HG02623 (cell line): ENCODE results near the gene PPP1R2C.

Experiments
- ATAC-seq: cut with Tn5 transposase; IDR thresholded peaks from one replicate; pipeline ENCODE4 v1.9.1; 2021; ENCODE audit warnings: moderate library complexity; ENCODE audit not compliant: unreplicated experiment

The PPP1R2C gene

DNA sequence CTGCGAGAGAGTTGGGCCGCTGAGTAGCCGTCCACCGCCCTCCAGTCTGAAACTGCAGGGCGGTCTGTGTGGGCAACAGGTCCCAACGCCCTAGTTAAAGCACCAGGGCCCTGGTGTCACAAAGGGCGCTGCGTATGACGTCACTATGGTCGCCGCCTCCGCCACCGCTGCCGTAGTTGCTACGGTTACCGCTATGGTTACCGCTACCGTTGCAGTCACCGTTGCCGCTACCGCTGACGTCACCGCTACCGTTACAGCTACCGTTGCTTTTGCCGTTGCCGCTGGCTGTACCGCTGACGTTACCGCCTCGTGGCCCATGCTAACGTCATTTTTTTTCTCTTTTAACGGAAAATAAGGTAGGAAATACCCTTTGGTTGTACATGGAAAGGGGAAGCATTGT, at the start of gene PPP1R2C:
Gene PPP1R2C, minus strand, starts transcription at position 68 of the 400 bp plus-strand sequence. CDS start 84 bp downstream, outside the sequence.
- no peak for ATAC-seq

DNA sequence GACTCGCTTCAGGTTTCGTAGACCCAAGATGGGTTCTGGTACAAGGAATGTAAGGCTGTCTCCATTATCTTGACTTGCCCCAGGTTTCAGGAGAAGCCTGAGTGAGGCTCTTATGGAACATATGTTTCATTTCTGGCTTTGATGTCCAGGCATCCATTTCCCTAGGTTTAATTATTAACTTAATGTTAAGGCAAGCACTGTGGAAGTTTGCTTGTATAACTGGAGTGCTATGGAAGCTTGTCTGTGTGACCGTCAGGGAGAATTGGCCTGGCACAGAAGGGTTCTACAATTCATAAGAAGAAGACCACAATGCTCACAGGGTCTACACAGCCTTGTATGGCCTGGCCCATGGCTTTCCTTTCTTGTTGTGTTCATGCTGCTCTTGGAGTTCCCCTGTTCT, 47.2 kb upstream of the PPP1R2C start:
- no peak for ATAC-seq

DNA sequence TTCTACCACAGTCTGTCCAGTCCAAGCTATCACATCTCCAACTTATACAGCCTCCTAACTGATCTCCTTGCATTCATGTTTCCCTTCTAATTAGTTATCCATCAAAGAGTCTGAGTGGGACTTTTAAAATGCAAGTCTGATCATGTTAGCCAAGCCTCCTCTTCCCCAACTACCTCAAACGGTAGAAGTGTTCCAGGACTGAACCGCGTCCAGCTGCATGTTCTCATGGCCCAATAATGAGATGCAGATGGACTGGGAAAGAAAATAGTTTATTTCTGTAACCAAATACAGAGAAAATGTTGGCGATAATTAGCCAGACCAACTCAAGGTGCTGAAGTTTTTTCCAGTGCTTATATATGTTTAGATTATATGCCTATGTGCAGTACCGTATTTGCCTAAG, 46.6 kb upstream of the PPP1R2C start:
- ATAC-seq: no peak

DNA sequence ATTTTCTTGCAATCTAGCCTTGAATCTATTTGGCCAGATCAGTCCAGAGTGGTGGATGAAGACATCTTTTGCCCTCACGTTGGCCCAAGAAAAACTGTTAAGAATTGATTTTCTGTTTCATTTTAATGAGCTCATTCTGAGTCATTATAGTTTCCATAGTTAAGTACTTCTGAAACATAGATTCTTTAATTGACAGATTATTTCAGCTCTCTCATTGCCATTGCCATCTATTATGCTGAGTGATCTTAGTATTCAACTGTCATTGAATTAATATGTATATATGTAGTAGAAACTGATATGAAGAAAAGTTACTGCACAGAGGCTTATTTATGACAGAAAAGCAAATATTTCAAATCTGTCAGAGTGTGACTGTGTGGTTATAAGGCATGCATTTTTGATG, 45.5 kb upstream of the PPP1R2C start:
- no peak for ATAC-seq

DNA sequence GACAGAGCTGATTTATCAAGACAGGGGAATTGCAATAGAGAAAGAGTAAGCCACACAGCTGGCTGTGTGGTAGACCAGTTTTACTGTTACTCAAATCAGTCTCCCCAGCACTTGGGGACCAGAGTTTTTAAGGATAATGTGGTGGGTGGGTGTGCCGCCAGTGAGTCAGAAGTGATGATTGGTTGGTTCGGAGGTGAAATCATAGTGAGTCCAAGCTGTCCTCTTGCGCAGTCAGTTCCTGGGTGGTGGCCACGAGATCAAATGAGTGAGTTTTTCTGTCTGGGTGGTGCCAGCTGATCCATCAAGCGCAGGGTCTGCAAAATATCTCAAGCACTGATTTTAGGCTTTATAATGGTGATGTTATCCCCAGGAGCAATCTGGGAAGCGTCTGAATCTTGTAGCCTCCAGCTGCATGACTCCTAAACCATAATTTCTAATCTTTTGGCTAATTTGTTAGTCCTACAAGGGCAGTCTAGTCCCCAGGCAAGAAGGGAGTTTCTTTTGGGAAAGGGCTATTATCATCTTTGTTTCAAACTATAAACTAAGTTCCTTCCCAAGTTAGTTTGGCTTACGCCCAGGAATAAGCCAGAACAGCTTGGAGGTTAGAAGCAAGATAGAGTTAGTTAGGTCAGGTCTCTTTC, 44.0 kb upstream of the PPP1R2C start:
- no peak for ATAC-seq

DNA sequence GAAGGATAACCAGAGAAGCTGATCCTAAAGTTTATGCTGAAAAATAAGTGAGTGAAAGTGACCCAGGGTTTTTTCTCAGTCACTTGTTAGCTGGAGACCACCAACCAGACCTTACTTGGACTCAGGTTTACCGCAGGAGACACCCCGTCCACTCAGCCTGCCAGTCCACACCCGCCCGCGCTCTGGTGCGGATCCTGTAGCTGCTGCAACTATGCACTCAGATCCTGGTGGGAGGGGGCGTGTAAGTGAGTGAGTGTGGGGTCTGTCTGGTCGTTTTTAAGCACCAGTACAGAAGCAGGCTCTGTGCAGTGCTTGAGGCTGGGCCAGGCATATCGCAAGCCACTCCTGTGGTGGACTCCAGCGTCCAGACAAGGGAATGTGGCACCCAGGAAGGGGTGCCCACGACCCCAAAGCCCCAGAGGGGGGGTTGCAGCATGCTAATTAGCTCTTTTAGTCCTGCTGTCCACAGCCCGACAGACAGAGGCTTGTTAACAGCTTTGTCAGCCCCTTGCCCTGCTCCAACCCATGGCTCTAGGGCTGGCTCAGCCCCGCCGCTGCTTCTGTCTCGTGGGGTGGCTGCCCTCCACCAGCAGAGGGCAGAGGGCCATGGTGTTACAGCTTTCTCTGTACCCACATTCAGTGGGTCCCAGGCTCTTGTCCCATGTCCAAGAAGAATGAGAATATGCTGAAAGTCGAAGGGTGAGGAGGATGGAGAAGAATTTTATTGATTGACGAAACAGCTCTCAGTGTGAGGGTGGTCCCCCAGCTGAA, 40.4 kb upstream of the PPP1R2C start:
- no peak for ATAC-seq

DNA sequence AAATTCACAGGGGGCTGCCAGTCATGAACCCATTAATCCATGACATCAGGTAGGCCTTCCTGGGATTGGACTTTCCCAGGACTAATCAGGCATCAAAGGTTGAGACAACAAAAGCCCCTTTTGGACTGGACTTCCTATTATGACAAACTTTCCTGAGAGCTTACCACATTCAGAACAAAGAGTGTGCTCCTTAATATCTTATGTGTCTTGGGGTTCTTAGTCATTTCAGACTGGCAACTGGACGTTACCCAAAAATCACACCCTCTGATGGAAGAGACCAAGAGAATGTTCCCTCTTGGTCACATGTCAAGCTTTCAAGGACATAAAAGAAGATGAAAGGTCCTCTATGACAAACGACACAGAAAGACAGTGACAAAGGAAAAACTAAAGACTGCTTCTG, 31.6 kb upstream of the PPP1R2C start:
- no peak for ATAC-seq

DNA sequence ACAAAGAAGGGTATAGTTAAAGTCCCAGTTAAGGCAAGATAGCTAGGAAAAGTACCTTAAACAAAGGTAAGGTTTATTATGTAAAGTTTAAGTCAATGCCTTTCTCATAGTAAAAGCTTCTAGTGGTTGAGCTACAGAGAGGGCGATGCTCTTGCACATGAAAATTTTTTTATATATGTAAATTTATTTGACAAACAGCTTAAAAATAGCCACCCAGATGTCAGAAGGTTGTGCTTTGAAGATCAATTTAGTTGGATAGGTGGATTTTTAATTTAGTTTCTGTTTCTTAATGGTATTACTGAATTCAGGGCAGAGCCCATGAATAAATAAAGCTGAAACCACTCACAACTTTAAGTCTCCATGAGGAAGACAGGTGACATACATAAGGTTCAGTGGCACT, 29.4 kb upstream of the PPP1R2C start:
- ATAC-seq: no peak

DNA sequence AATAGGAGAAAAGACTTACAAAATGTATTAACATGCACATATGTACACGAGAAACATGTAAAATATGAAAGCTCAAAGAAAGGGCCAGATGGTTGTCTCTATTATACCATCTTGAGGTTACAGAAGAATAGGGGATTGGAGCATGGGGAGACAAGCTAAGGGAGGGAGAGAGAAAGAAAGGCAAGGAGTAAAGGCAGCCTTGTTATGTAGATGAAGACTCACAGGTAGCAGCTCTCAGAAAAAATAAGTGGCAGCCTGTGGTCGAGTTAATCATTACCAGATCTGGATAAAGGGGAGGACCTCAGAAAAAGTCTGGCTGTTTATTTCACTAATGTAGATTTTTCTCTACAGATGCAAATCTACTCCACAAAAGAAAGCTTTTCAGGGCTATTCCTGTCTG, 26.6 kb upstream of the PPP1R2C start:
- ATAC-seq: no peak

DNA sequence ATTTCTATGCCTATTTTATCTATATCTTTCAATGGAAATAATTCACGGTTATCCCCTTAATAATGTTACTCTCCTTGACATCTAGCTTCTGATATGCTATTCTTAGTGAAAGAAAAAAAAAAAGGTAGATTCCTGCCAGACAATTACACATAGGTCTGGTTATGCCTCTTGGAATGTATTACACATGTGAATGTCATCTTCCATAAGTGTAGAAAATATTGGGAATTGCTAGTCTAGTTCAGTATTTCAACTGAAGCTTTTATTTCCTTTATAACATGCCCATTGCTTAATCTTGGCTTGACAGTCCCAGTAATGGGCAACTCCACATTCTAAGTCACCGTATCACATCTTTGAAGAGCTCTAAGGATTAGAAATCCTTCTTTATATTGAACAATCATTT, 25.4 kb upstream of the PPP1R2C start:
- no peak for ATAC-seq

DNA sequence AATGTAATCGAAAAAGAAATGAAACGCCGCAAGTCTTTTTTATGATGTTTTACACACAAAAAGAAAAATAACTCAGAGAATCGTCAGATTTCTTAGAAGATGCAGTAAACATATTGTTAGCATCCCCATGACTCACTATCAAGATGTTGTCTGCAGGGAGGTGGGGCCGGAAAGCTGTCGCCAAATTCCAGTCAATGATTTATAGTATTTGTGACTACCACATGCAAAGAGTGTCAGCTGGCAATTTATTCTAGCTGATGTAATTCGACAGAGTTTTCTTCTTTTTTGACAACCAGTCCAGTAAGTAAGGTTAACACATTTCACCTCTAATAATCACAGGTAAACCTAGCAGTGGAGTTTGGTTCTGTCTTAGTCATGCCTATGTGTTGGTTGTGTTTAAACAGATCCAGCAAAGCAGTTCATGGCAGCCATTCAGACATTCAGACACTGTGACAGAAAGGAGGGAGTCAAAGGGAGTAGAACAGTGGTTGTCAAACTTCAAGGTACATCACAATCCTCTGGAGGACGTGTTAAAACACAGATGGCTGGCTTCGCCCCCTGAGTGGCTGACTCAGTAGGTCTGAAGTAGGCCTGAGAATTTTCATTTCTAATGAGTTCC, 19.8 kb upstream of the PPP1R2C start:
- ATAC-seq: no peak

DNA sequence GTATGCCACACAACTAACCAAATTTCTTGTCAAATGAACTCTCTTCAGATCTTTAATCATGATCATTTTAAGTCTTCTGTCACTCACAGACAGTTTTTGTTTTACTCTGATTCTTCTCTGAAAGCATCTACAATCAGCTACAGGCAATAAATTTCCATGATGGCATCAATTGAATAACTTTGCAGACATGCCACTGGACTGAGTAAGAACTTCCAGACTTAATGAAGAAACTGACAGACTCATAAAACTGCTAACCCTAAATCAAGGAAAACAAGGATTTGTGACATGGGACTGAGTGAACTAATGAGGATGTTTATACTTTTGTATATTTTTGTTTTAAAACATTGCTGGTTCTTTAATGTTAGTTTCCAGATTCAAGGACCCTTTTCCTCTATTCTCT, 5.5 kb upstream of the PPP1R2C start:
- ATAC-seq: no peak

DNA sequence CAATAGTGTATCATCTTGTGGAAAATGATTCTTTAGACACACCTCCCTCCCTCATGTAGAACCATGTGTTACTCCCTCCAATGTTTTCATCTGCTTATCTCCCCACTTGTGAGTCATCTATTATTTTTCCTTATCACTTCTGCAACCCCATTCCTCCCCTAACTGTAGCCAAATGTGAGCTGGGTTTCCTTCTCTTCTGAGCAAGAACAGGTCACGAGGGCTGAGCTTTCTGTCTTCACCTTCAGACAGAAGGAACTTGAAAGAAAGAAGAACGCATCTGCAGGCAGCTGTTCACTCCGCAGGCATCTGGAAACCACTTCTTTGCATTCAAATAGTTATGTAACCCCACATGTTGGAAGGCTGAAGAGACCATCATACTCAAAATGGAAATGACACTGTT, 1.8 kb downstream of the PPP1R2C start:
- no peak for ATAC-seq

DNA sequence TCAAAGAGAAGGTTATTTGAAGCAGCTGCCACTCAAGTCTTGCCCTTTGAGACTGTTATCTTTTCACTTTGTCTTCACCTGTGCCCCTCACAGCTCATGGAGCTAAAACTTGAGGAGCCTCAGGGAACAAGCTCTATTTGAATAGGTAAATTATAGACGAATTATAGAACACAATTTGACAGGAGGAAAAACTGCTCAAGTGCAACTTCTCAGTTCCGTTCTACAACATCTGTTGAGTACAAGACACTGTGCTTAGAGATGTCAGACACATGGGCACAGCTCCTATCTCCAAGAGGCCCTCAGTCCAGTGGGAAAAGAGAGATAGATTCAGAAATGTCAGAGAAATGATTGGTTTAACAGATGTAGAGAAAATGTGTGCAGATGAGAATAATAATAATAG, 5.1 kb downstream of the PPP1R2C start:
- peak; percentile 56 for ATAC-seq

DNA sequence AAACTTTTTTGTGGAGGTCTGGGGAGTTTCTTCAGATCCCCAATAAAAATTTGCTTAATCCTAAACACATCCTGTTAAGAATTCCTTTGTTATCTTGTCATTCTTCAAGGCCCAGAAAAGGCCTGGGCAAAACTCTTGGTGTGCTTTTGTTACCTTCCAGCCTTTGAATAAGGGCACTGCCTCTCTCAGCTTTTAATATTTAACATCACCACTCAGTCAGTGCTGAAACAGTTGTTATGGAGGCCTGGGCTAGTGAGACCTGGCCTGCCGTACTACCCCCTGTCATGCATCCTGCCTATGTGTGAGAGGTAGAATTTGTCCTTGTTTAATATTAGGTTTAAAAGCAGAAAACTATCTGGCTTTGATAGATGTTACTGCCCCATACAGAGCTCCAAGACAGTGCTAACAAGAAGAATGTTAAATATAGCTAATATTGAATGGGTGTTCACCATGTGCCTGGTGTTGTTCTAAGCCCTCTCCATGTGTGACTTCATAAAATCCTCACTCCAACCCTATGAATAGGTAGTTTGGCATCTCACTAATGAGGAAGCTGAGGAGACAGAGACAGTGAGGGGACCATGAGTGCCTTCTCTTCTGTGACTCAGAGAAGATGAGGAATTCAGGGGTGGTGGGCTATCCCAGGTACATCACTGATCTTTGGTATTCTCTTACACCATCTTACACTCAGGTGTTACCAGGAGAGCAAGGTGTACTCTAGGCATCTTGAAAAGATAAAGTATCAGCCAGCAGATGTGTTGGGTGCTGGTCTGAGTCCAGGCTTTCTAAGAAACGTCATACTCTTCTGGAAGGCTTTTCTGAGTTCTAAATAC, 6.2 kb downstream of the PPP1R2C start:
- no peak for ATAC-seq

DNA sequence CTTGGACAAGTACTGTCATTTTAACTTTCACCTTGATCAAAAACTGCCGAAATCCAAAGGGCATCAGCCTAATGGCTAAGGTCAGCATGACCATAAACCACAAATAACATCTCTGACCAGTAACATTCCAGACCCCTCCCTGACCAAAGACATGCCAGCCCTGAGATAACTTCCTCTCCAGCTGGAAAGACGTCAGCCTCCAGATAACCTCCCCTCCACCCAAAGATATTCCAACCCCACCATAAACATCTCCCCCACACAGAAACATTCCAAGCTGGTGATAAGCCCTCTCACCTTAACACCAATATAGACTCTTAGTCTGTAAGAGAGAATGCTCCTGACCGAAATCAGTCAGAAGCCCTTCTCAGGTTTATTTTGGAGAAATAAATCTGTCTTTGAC, 7.4 kb downstream of the PPP1R2C start:
- ATAC-seq: no peak

DNA sequence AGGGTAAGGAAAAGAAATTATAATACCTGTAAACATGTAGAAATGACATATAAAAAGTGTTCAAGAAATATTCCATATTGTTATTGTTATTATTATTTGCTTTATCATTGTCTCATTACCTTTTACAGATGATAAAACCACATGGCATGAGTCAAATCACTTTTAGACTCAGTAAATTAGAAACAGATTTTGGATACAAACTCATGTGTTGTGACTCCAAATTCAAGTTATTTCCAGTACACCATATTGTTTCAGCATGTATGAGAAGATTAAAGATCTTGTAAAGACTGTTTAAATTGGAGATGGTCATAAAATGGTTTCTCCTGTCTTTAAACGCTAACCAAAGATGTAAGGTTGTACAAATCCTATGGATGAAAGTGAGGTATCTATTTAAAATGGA, 18.1 kb downstream of the PPP1R2C start:
- no peak for ATAC-seq

DNA sequence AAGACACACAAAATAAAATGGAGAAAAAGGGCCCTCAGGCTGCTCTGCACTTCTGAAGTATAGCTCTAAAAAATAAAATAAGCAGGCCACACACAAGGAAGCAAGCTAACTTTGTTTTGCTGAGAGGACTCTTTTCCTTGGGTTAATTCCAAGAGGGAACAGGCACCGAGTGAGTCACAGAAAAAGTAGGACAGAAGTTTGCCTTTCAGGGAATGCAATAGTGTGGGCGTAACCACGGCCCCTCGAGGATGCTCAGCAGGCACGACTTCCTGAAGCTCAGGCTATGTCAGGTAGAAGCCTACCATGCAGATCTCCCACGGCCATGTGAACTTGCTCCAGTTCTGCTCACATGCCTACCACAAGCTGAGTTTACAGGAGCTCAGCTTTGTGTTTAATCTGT, 22.1 kb downstream of the PPP1R2C start:
- no peak for ATAC-seq

DNA sequence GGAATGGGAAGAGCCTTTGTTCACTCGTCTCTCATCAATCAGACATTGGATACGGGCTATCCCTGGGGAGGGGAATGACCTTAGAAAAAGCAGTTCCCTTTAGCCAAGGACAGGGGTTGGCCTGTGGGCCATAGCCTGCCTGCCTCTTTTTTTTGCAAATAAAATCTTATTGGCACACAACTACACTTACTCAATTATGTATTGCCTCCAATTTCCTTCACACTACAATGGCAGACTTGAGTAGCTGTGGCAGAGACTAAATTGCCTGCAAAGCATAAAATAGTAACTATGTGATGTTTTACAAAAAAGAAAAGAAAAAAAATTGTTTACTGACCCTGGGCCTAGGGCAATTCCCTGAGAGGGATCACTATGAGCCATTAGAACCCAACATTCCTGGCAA, 23.4 kb downstream of the PPP1R2C start:
- no peak for ATAC-seq

DNA sequence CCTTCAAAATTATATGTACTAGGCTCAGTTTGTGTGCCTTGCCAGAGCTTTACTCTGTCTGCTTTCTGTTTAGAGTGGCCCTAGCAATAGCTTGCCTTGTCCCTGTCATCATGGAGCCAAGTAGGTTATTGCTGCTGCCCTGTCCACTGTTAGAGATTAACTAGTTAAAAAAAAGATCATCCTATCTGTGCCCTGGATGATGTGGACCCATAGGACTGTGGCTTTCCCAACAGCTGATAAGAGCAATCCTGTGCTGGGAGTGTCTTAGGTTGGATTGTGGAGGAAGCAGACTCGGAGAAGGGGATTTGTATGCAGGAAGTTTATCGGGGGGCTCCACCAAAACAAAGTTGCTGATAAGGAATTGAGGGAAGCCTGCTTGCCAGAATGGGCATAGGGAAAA, 23.8 kb downstream of the PPP1R2C start:
- no peak for ATAC-seq

DNA sequence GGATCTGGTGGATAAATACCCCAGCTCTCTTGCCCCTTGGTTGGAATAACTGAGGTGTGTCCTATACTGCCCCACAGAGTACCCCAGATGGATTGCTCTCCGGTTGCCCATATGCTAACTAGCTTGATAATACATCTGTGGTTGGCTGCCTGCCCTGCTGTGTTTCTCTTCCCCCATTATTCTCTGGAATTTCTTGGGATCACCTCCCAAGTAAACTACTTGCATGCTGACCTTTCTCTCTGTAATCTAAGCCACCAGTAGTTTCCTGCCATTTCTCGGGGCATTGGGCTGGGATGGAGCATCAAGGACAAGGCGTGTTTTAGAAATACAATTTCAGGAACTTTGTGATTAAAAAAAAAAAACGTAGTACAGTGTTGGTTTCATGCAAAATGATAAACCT, 25.2 kb downstream of the PPP1R2C start:
- no peak for ATAC-seq
